Measurements from ENCODE around the gene GPC5.
"Not testable (repeated sequence)": the region's sequence is repeated elsewhere in the genome, so short reads cannot be mapped to it uniquely, and the experiment has no call there.

The GPC5 gene

GRCh38 chr13:91368676-91369440 lies 29.6 kb upstream of the GPC5 start:
- no peak for DNase-seq (ENCODE audit: low spot score)

- no peak for DNase-seq (ENCODE audit: low spot score)
These were observed 29.0 kb upstream of the GPC5 start for GRCh38 chr13:91369441-91369831.

DNA sequence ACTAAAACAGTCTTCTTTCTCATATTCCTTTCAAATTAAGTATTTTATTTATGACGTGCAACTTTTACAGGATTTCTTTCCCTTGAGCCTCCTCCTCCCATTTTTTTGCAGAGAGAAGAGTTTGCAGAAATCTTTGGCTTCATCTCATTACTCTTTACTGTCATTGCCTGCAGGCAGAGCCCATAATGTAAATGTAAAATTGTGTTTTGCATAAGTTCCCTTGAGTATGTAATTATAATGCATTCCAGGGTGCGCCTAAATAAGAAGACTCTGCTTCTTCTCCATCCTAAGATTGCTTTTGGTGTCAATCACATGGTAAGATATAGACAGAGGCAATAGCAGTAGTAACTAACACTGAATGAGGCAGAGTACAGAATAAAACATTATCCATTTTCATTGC lies 27.9 kb upstream of the GPC5 start:
- DNase-seq (ENCODE audit: low spot score) = no peak

DNA sequence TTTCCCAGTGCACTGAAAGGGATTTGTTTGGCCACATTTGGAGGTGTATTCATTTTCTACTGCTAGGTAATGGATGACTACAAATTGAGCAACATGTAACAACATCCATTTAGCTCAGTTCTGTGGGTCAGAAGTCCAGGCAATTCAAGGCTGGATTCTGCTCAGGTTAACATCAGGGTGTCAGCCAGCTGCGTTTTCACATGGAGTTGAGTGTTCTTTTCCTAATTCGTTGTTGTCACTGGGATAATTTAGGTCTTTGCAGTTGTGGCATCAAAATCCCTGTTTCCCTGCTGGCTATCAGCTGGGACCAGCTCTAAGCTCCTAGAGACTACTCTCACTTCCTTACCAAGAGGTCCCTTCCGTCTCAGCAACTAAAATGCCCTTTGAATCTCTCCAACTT lies 25.5 kb upstream of the GPC5 start:
- DNase-seq (ENCODE audit: low spot score) = no peak

DNA sequence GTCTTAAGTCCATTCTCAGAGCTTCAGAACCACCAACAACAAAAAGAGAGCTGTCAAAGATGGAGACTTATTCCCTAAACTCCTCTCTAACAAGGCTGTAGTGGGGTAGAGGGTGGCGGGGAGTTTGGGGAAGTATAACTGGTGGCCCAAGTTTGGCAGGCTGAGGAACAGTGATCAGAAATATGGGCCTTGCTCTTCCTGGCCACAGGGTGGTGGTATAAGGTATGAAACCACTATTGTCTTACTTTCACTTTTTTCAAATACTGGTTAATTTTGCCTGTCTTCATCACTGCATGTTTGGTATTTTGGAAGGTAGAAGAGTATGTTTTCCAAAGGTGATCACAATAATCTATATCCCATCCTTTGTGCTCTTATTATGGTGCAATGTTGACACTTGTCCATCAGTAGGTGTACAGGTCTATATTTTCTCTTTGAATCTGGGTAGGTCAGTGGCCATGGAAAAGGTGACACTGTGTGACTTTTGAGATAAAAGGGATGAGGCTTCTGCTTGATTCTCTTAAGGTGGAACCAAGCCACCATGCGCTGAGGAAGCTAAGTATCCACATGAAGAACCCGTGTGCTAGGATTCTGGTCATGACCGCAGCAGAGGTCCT lies 23.2 kb upstream of the GPC5 start:
- no peak for DNase-seq (ENCODE audit: low spot score)

- no peak for DNase-seq (ENCODE audit: low spot score)
These were observed 17.1 kb upstream of the GPC5 start for GRCh38 chr13:91381371-91381770.

- no peak for DNase-seq (ENCODE audit: low spot score)
These were observed 14.6 kb upstream of the GPC5 start for GRCh38 chr13:91383836-91384235.

DNA sequence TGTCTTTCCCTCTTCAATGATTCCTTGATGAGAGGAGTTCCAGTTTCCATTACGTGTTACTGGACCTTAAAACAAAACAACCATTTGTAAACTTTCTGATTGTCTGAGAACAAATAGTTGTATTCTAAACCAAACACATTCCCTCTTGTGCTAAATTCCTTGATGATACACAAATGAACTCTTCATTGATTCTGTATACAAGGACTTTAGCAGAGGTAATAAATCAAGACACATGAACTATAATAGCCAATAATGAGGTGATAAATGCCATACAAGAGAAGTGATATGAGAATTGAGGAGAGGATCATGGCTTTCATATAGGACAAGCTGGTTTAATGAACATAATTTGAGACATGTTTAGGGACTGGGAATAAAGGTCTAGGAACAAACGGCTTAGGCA lies 13.5 kb upstream of the GPC5 start:
- no peak for DNase-seq (ENCODE audit: low spot score)

DNA sequence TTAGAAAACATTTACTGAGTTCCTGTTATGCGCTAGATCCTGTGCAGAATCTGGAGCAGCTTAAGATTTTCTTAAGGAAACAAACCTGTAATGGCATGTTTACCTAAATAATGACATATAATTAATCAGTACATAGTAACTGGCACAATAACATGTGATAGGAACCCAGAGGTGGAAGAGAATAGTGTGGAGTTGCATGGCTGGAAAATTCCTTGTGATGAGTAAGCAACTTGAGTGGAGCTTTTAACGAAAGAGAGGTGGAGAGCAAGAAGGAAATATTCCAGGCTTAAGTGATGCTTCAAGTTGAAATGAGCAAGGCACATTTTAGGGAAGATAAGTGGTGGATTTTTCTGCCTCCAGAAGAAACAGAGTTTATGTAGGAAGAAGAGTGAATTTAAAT lies 9.2 kb upstream of the GPC5 start:
- no peak for DNase-seq (ENCODE audit: low spot score)

GRCh38 chr13:91397595-91397994 lies 826 bp upstream of the GPC5 start:
- DNase-seq (ENCODE audit: low spot score) = no peak

- no peak for DNase-seq (ENCODE audit: low spot score)
These were observed 1.0 kb downstream of the GPC5 start for GRCh38 chr13:91399189-91400062.

DNA sequence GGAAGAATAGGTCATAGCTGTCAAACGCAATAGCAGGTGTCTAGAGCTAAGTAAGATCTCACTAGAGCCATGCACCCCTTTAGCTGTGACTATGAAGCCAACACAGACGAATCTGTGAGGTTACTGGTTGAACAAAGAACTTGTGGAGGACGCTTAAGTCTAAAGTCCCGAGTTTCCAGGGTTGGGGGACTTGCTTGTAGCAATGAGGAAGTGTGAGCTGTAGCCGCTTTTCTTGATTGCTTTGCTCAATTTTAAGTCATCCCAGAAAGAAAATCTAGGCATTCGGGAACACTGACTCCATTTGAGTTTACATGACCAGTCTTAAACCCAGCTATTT lies 1.6 kb downstream of the GPC5 start:
- no peak for DNase-seq (ENCODE audit: low spot score)

GRCh38 chr13:91400671-91401070 lies 2.2 kb downstream of the GPC5 start:
- DNase-seq (ENCODE audit: low spot score) = no peak

- no peak for DNase-seq (ENCODE audit: low spot score)
These were observed 3.5 kb downstream of the GPC5 start for GRCh38 chr13:91401920-91402319.

DNA sequence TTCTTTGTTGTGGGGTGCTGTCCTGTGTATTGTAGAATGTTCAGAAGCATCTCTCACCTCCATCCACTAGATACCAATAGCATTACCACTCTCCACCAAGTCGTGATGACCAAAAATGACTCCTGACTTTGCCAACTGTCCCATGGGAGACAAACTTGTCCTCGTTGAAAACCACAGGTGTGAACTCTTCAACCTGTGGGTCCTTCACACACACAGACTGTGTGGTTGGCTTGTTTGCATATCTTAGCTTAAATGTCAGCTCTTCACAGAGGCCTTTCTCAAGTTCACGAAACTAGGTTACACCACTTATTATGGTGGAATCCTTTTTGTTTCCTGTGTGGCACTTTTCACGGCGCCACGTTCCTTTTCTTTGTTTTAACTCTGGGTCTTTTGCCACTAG lies 6.8 kb downstream of the GPC5 start:
- no peak for DNase-seq (ENCODE audit: low spot score)

DNA sequence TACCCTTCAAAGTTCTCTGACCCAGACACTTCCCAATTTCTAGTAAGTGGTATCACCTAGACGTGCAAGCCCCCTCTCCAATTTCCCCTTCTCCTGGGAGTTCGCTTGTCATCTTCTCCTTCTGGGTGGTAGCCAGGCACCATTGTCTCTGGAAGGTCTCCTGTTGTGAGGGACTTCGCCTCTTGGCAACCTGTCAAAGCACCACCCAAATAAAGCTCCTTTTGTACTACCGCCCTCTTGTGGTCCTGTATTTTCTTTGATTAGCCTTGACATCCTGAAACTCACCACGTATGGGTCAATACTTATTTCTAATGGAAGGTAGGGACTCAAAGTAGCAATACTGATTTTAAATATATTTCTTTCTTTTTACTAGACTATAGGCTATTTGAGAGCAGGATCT lies 8.2 kb downstream of the GPC5 start:
- DNase-seq (ENCODE audit: low spot score) = no peak

- no peak for DNase-seq (ENCODE audit: low spot score)
These were observed 10.6 kb downstream of the GPC5 start for GRCh38 chr13:91408971-91409370.

- DNase-seq (ENCODE audit: low spot score) = not testable (repeated sequence)
These were observed 18.2 kb downstream of the GPC5 start for GRCh38 chr13:91416579-91416978.

GRCh38 chr13:91417660-91418325 lies 19.4 kb downstream of the GPC5 start:
- DNase-seq (ENCODE audit: low spot score) = no peak

- DNase-seq (ENCODE audit: low spot score) = no peak
These were observed 28.5 kb downstream of the GPC5 start for GRCh38 chr13:91426913-91427312.

DNA sequence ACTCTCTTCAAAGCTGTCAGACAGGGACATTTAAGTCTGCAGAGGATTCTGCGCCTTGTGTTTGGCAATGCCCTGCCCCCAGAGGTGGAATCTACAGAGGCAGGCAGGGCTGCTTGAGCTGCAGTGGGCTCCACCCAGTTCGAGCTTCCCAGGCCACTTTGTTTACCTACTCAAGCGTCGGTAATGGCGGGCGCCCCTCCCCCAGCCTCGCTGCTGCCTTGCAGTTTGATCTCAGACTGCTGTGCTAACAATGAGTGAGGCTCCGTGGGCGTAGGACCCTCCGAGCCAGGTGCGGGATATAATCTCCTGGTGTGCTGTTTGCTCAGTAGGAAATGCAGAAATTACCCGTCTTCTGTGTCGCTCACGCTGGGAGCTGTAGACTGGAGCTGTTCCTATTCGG lies 40.3 kb downstream of the GPC5 start:
- not testable (repeated sequence) for DNase-seq (ENCODE audit: low spot score)

DNA sequence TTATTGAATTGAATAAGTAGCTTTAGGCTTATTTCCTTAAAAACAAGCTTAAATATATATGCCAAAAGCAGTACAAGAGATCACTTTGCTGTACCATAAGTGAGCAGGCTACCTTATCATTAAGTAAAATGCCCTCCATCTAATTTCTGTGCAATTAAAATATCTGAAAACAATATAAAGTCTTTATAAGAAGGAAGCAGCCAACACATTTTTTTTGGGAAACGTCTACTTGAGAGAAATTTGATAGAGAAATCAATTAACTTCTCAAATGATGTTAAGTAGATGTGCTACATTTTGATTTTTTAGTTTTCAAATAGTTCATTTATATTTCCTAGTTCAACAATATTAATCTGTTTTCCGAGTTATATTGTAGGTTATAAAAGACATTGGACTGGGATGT lies 52.5 kb downstream of the GPC5 start:
- DNase-seq (ENCODE audit: low spot score) = no peak

- DNase-seq (ENCODE audit: low spot score) = no peak
These were observed 56.2 kb downstream of the GPC5 start for GRCh38 chr13:91454666-91455065.
